Right atrium auricular region (tissue), 2 donors: Measurements from ENCODE around the gene BMF. TPM values are rescaled to one million over a fixed set of nuclear protein-coding genes. Genes with fewer than 3 reads are reported as not detected.
"Not testable (repeated sequence)": the region's sequence is repeated elsewhere in the genome, so short reads cannot be mapped to it uniquely, and the experiment has no call there.

ENCODE experiments used
- DNase-seq: peaks from one replicate; pipeline ENCODE4 v3.0.0-alpha.2; 2019; ENCODE audit warnings: low spot score
- H3K27ac ChIP-seq, 2 donors: fragments of 200-600 bp; sonication (generic); 1 replicate in 1 of 2; 2 replicates in 1 of 2; pipeline ENCODE4 v1.5.1; 2016 to 2019
- H3K27me3 ChIP-seq, 2 donors: fragments of 200-600 bp; sonication (generic); one replicate each; pipeline versions ENCODE4 v1.5.1 to v1.6.0; 2017 to 2019
- H3K36me3 ChIP-seq: fragments of 200-600 bp; sonication (generic); one replicate; pipeline ENCODE4 v1.5.1; 2016
- H3K4me1 ChIP-seq, 2 donors: fragments of 200-600 bp; sonication (generic); one replicate each; pipeline versions ENCODE4 v1.5.1 to v1.6.0; 2017 to 2019
- H3K4me3 ChIP-seq, 2 donors: fragments of 200-600 bp; sonication (generic); 1 replicate in 1 of 2; 2 replicates in 1 of 2; pipeline ENCODE4 v1.5.1; 2017 to 2019; ENCODE audit warnings: mild to moderate bottlenecking in 1 of 2, moderate library complexity in 1 of 2
- H3K9me3 ChIP-seq, 2 donors: fragments of 200-600 bp; sonication (generic); one replicate each; pipeline ENCODE4 v1.5.1; 2019
- total RNA-seq, 2 donors: library from RNA; depleted of rRNA; stranded (reverse); fragments of >200 nt; gene quantifications; one replicate each; pipeline ENCODE4 v1.1.0, GENCODE V29; 2016
- TF ChIP-seq, protein P1 (sequence below), 2 donors: fragments of 200-600 bp; sonication (generic); IDR thresholded peaks; one replicate each; pipeline ENCODE4 v1.5.1; 2019; ENCODE audit warnings: antibody characterized with exemption in 2 of 2

BMF gene
- total RNA-seq, 2 donors from 2014 or later = 1.3 to 3.0 TPM

DNA sequence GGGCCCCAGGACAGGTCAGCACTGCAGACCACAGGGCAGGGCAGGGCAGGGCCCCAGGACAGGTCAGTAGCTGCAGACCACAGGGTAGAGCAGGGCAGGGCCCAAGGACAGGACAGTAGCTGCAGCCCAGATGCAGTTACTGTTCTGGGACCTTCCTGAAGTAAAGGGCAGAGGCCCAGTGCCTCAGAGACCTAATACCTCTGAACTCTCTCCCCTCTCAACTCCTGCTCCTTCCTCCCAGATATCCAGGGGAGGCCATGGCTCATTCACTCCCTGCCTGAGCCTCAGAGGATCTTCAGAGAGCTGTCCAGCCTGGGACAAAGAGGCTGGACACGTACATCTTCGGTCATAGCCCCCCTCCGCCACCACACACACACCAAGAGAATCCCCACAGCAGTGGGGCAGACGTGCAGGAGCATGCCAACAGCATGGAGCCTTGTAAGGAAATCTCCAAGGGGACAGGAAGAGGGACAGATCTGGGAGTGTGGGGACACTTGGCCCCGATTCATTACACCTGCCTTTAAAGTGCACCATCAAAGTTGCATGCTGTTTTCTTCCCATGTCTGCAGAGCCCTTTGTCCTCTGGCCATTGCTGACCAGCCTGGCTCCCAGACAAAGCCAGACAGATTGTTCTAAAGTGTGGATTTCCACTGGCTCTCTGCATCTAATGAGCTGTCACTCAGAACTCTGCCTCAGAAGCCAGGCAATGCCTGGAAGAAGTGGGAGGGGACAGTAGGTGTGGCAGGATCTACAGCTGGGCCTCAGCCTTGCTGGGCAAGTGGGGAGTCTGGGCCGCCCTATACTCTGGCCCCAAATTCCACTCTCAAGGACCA lies 28.0 kb upstream of the BMF start:
- Histone ChIP-seq H3K4me1 (no peaks in the 10 kb centered on the region), H3K27me3 (no peaks in the 10 kb centered on the region), H3K36me3 (no peaks in the 10 kb centered on the region), H3K4me3 (no peak overlapping the region), H3K9me3 (no peaks in the 10 kb centered on the region), H3K27ac (no peak overlapping the region)
- TF ChIP-seq, protein P1, sequence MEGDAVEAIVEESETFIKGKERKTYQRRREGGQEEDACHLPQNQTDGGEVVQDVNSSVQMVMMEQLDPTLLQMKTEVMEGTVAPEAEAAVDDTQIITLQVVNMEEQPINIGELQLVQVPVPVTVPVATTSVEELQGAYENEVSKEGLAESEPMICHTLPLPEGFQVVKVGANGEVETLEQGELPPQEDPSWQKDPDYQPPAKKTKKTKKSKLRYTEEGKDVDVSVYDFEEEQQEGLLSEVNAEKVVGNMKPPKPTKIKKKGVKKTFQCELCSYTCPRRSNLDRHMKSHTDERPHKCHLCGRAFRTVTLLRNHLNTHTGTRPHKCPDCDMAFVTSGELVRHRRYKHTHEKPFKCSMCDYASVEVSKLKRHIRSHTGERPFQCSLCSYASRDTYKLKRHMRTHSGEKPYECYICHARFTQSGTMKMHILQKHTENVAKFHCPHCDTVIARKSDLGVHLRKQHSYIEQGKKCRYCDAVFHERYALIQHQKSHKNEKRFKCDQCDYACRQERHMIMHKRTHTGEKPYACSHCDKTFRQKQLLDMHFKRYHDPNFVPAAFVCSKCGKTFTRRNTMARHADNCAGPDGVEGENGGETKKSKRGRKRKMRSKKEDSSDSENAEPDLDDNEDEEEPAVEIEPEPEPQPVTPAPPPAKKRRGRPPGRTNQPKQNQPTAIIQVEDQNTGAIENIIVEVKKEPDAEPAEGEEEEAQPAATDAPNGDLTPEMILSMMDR (IDR thresholded peaks at IDR 0.05) = no peak
- DNase-seq = no peak

DNA sequence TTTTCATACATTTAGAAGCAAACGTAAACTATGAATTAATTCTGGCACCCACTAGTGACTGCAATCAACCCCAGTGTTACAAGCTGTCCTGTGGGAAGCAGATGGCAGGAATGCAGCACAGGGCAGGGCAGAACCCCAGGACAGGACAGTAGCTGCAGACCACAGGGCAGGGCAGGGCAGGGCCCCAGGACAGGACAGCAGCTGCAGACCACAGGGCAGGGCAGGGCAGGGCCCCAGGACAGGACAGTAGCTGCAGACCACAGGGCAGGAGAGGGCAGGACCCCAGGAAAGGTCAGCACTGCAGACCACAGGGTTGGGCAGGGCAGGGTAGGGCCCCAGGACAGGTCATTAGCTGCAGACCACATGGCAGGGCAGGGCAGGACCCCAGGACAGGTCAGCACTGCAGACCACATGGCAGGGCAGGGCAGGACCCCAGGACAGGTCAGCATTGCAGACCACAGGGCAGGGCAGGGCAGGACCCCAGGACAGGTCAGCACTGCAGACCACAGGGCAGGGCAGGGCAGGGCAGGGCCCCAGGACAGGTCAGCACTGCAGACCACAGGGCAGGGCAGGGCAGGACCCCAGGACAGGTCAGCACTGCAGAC lies 27.3 kb upstream of the BMF start:
- DNase-seq, H3K9me3 ChIP-seq, H3K27me3 ChIP-seq, H3K4me3 ChIP-seq, H3K27ac ChIP-seq, H3K4me1 ChIP-seq, H3K36me3 ChIP-seq: not testable (repeated sequence)

DNA sequence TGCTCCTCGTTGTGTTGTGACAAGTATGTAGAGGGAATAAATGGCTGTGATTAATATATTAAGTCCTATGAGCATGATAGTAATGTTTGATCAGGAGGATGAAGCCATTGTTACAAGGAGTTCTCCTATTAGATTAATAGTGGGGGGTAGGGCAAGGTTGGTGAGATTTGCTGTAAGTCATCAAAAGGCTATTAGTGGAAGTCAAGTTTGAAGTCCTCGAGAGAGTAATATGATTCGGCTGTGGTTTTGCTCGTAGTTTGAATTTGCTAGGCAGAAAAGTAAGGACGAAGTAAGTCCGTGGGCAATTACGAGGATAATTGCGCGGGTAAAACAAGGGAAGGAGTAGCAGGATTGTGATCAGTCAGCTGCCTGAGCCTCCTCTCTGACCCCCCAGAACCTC lies 26.2 kb upstream of the BMF start:
- H3K27ac ChIP-seq = no peak overlapping the region
- H3K4me1 ChIP-seq = no peaks in the 10 kb centered on the region
- TF ChIP-seq, protein P1 (IDR thresholded peaks at IDR 0.05) = no peak
- H3K4me3 ChIP-seq = no peak overlapping the region
- no peak for DNase-seq
- no peaks in the 10 kb centered on the region for H3K36me3 ChIP-seq
- no peaks in the 10 kb centered on the region for H3K9me3 ChIP-seq
- H3K27me3 ChIP-seq = no peaks in the 10 kb centered on the region

DNA sequence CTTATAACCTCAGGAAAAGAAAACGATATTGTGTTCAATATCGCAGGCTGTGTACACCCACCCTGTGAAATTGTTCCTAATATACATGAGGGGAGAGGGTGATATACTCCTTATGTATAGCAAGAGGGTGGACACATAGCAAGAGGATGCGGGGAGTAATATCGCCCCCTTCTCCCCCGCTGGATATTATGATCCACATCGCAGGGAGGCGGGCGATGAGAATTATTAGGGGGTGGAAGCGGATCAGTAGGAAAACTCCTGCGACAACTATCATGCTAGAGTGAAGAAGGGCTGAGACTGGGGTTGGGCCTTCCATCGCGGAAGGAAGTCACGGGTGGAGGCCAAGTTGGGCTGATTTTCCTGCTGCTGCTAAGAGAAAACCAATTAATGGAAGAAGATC lies 24.9 kb upstream of the BMF start:
- no peaks in the 10 kb centered on the region for H3K36me3 ChIP-seq
- H3K4me3 ChIP-seq = no peak overlapping the region
- H3K27me3 ChIP-seq = no peaks in the 10 kb centered on the region
- H3K27ac ChIP-seq = no peak overlapping the region
- H3K9me3 ChIP-seq = no peaks in the 10 kb centered on the region
- H3K4me1 ChIP-seq = no peaks in the 10 kb centered on the region
- DNase-seq = no peak
- TF ChIP-seq, protein P1 (IDR thresholded peaks at IDR 0.05) = no peak

DNA sequence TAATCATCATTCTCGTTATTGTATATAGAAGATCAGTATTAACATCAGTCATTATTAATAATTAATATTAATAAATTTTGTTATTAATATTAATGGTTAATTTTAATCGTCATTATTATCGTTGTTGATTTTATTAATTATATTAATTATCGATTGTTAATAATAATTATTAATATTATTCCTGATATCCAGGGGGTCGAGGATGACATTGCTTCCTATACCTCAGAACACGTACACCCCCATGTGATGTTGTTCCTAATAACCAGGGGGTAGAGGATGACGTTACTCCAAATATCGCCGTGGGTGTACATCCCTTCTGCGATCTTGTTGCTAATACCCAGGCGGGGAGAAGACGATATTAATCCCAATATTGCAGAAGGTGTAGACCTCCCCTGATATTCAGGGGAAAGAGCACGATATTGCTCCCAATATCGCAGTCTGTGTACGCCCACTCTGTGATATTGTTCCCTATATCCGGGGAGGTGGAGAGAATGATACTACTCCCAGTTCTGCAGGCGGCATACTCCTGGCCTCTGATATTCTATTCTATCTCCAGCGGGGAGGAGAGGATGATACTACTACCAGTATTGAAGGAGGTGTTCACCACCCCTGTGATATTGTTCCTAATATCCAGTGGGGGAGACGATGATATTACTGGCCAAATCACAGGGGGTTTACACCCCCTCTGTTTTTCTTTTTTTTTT lies 22.3 kb upstream of the BMF start:
- no peak for DNase-seq
- TF ChIP-seq, protein P1 (IDR thresholded peaks at IDR 0.05) = no peak
- H3K36me3 ChIP-seq = no peaks in the 10 kb centered on the region
- no peaks in the 10 kb centered on the region for H3K27me3 ChIP-seq
- H3K9me3 ChIP-seq = no peaks in the 10 kb centered on the region
- no peak overlapping the region for H3K27ac ChIP-seq
- no peak overlapping the region for H3K4me3 ChIP-seq
- H3K4me1 ChIP-seq = no peaks in the 10 kb centered on the region

DNA sequence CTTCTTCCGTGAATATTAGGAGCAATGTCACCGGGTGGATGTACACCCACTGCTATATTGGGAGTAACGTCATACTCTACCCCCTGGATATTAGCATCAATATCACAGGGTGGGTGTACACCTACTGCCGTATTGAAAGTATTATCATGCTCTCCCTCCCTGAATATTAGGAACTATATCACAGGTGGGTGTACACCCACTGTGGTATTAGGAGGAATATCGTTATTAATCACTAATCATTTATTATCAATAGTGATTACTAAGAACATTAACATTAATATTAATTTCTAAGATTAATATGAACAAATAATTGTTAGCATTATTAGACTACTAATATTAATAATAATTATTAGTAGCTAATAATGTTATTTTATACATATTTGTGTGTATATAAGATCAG lies 21.4 kb upstream of the BMF start:
- TF ChIP-seq, protein P1 (IDR thresholded peaks at IDR 0.05) = no peak
- no peaks in the 10 kb centered on the region for H3K4me1 ChIP-seq
- DNase-seq = no peak
- no peak overlapping the region for H3K4me3 ChIP-seq
- H3K27me3 ChIP-seq = no peaks in the 10 kb centered on the region
- no peaks in the 10 kb centered on the region for H3K9me3 ChIP-seq
- no peak overlapping the region for H3K27ac ChIP-seq
- H3K36me3 ChIP-seq = no peaks in the 10 kb centered on the region
